Colon (tissue), 2 donors: ENCODE measurements around the gene COL4A1.

Experiments used
- FAIRE-seq: peaks from 2 replicates; lab custom pipeline; 2012; peaks lifted over from hg19 to GRCh38; lab: Jason Lieb, UNC
- donor health status: control.
- donor health status: control.

The COL4A1 gene

DNA sequence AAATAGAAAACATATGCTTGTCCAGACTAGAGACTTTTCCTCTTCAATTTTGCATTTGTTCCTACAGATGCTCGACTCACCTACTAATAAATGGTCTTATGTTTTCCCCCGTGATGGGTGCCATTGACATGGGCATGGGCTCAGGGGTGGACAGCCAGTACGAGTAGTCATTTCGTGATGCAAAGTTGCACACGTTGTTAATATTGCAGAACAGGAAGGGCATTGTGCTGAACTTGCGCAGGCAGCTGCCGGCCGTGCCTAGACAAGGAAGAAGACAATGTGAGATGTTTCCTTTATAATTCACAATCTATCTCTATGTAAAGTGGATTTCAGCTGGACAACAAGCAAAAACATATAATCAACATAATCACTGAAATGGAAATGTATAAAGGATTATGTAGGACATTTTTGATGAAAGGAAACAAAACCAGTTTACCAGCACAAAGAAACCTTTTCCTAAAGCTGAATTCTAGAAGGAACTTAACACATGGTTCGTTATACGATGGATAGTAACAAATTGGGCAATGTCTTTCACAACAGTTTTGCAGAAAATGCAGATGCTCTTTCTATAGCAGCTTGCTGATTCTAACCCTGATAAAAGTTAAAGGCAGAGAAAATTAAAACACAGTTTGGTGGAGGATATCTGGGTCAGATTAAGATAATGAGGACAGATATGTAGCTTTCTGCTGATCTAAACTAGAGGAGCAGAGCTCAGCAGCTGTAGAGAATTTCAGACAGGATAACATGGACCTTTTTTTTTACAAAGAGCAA is 145.7 kb downstream of the COL4A1 start:
- no peak for FAIRE-seq

DNA sequence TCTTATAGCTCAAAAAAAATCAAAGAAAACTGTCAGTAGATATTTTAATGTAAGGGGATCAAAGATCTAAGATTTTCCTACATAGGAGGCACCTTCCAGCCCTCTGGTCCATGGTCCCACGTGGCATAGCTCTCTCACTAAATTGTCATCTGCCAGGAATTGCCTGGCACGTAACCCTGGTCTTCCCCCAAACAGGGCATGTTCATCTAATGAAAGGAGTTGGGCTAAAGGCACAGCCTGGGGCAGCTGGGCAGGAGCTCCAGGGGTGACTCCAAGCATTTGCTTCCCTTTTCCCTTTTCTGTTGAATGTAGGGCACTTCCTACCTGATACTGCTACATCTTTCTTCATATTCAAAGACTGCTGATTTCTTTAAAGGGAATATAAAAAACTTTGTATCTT is 148.7 kb downstream of the COL4A1 start:
- no peak for FAIRE-seq

DNA sequence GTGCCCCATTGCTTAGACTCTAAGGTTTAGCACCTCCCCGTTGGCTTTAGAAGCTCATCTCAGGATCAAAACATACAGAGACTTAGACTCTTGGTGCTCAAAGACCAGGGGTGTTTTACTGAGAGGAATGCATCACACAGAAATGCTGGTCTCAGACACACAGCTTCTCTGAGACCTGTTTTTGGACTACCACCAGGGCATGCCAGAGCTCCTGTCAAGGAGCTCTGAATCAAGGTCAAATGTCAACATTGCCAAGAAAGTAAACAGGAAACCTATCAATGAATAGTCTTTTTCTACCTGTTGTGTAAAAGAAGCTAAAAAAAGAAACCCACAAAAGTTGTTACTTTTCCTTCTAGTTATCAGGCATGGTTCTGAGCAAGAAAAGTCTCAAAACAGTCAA is 149.2 kb downstream of the COL4A1 start:
- FAIRE-seq: no peak

- FAIRE-seq: no peak
Measured at GRCh38 chr13:110156301-110157049, 150.5 kb downstream of the COL4A1 start.

DNA sequence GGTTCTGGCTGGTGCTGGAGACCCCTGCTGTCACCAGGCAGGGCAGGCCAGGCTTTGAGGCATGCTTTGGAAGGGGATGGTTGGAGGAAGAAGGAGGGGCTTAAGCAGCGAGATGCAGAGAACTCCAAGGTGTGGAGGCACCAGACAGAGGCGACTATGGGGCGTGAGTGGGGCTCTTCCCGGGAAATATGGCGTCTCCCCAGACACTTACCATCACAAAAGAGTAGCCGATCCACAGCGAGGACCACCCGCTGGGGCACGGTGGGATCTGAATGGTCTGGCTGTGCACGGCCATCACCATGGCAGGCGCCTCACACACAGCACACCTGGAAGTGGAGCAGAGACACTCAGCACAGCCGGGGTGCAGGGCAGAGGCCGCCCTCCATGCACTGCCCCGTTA is 151.9 kb downstream of the COL4A1 start:
- no peak for FAIRE-seq

GRCh38 chr13:110154410-110154933 is 152.5 kb downstream of the COL4A1 start:
- FAIRE-seq: no peak

DNA sequence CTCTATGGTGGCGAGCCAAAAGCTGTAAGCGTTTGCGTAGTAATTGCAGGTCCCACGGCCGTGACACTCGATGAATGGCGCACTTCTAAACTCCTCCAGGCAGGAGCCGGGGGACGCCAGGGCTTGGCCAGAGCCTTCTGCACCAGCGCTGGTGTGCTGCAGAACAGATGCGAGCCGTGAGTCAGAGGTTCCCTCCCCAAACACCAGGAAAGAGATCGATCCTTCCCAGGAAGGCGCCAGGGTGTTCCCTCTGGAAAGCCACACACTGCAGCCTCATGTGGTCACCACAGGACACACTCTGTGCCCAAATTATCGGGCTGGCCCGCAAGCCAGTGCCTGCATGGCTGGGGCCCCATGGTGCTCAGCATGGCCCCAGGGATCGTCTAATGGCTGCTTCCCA is 154.6 kb downstream of the COL4A1 start:
- FAIRE-seq: no peak

GRCh38 chr13:110151462-110151861 is 155.5 kb downstream of the COL4A1 start:
- FAIRE-seq: no peak

GRCh38 chr13:110150384-110151101 is 156.4 kb downstream of the COL4A1 start:
- FAIRE-seq: no peak

GRCh38 chr13:110149036-110149435 is 157.9 kb downstream of the COL4A1 start:
- no peak for FAIRE-seq

DNA sequence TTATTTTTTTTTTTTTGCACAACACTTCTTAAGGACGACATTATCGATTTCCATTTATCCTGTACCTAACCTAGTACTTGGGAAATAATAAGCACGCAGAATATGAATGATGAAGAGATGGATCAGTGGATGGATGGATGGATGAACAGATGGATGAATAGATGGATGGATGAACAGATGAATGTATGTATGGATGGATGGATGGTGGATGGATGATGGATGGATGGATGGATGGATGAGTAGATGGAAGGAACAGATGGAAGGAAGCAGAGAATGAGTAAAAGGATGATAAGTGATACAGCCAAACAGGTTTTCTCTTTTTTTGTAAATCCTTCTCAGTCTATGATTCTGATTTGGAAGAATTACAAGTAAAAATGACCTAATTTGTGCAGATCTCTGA is 166.9 kb downstream of the COL4A1 start:
- FAIRE-seq: no peak

DNA sequence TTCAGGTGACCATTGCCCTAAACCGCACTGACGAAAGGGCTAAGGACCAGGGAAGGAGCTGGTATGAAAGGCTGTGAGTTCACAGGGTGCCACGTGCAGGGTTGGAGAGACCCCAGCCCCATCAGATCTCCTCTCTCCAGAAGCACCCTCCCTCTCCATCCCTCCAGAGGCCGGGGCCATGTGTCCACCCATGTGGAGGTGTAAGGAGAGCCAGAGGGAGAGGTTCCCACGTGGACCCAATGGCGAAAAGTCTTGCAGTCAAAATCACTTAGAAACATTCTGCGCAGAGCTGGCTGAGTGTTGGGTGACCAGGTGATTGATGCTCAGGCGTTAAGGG is 168.3 kb downstream of the COL4A1 start:
- FAIRE-seq: no peak

- no peak for FAIRE-seq
Measured at GRCh38 chr13:110138010-110138699, 168.8 kb downstream of the COL4A1 start.

GRCh38 chr13:110137680-110138009 is 169.3 kb downstream of the COL4A1 start:
- no peak for FAIRE-seq

GRCh38 chr13:110136660-110137585 is 170.0 kb downstream of the COL4A1 start:
- no peak for FAIRE-seq

DNA sequence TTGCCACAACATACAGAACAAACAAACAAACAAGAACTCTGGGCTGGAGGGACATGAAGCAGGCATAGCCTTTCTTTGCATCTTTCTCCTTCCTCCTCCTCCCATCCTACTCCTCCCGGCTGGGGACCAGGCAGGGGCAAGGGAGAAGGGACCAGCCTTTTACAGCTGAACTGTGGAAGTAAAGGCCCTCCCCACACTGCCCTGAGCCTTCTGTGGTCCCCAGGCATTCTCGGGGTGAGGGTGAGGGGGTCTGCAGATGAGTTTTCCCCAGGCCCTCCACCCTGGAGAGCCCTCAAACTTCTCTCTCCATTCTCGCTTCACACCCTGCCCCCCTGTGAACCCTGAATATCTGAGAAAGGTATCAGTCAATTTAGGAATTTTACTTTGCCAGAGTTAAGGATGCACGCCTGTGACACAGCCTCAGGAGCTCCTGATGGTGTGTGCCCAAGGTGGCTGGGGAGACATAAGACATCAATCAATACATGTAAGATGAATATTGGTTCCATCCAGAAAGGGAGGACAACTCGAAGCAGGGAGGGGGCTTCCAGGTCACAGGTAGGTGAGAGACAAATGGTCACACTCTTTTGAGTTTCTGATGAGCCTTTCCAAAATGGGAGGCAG is 170.9 kb downstream of the COL4A1 start:
- no peak for FAIRE-seq

- FAIRE-seq: no peak
Measured at GRCh38 chr13:110134801-110135200, 172.2 kb downstream of the COL4A1 start.

DNA sequence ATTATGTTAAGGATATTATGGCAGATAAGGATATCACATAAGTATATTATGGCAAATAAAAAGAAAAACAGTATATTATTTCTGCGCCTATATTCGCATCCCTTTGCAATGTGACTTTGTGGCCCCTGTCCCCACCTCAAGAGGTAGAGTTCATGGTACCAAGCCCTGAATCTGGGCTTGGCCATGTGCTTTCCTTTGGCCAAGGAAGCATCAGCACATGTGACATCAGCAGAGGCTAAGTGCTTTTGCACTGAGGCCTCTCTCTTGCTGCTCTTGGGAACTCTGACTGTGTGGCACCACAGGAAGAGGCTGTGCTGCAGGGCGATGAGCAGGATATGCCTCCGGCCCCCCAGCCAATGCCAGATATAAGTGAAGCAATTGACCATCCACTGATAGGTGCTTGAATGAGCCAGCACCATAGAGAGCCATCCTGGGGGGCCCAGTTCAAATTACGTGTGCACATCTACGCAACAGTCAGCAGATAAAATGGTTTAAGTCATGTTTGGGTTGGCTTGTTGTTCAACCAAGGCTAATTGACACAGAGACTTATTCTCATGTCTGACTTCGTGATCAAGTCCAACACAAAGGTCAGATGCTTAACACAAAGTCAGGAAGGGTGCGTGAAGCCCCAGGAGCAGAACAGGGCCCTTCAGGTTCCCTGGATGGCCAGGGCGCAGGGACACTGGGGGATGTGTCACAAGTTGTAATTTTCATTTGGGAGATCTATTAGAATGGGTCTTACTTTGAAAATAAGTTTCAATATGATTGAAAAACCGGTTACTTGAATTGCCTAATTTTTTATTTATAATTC is 173.3 kb downstream of the COL4A1 start:
- FAIRE-seq: no peak

- FAIRE-seq: no peak
Measured at GRCh38 chr13:110132225-110132982, 174.6 kb downstream of the COL4A1 start.
